Muscle layer of duodenum (tissue), 2 donors: Measurements from ENCODE around the gene ADIPOR1.
"Not testable (repeated sequence)": the region's sequence is repeated elsewhere in the genome, so short reads cannot be mapped to it uniquely, and the experiment has no call there.

Experiments used
- H3K27ac ChIP-seq: one replicate; pipeline ENCODE4 v1.7.0; 2013; ENCODE audit warnings: mild to moderate bottlenecking, low read length
- H3K27me3 ChIP-seq: one replicate; pipeline ENCODE4 v1.7.0; 2013; ENCODE audit warnings: low read depth, mild to moderate bottlenecking, control low read depth, low read length
- H3K36me3 ChIP-seq, 2 donors: one replicate each; pipeline ENCODE4 v1.7.0; 2013; ENCODE audit warnings: low read length in 2 of 2, control low read depth in 1 of 2, mild to moderate bottlenecking in 1 of 2; ENCODE audit not compliant: insufficient read depth in 2 of 2, control insufficient read depth in 1 of 2
- H3K4me1 ChIP-seq, 2 donors: one replicate each; pipeline ENCODE4 v1.7.0; 2013; ENCODE audit warnings: low read length in 2 of 2, mild to moderate bottlenecking in 2 of 2, control low read depth in 1 of 2, moderate library complexity in 1 of 2; ENCODE audit not compliant: insufficient read depth in 2 of 2, control insufficient read depth in 1 of 2
- H3K4me3 ChIP-seq, 2 donors: one replicate each; pipeline ENCODE4 v1.7.0; 2013; ENCODE audit warnings: low read length in 2 of 2, low read depth in 1 of 2, mild to moderate bottlenecking in 1 of 2
- H3K9me3 ChIP-seq, 2 donors: one replicate each; pipeline ENCODE4 v1.7.0; 2013; ENCODE audit warnings: low read length in 2 of 2, control low read depth in 1 of 2, mild to moderate bottlenecking in 1 of 2; ENCODE audit not compliant: control insufficient read depth in 1 of 2
- donor health status: healthy.

ADIPOR1 gene

DNA sequence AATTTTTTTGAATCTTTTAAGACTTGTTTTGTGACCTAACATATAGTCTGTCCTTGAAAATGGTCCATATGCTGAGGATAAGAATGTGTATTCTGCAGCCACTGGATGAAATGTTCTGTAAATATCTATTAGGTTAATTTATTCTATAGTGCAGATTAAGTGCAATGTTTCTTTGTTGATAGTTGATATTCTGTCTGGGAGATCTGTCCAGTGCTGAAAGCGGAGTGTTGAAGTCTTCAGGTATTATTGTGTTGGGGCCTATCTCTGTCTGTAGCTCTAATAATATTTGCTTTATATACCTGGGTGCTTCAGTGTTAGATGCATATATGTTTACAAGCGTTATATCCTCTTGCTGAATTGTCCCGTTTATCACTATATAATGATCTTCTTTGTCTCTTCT lies 23.4 kb downstream of the ADIPOR1 start:
- peaks cover 0 to 3% of the 10 kb centered on the region in 2 donors for H3K9me3 ChIP-seq
- no peaks in the 10 kb centered on the region for H3K27me3 ChIP-seq
- H3K4me1 ChIP-seq: no peaks in the 10 kb centered on the region
- no peak overlapping the region for H3K4me3 ChIP-seq
- no peaks in the 10 kb centered on the region for H3K36me3 ChIP-seq
- H3K27ac ChIP-seq: no peak overlapping the region

DNA sequence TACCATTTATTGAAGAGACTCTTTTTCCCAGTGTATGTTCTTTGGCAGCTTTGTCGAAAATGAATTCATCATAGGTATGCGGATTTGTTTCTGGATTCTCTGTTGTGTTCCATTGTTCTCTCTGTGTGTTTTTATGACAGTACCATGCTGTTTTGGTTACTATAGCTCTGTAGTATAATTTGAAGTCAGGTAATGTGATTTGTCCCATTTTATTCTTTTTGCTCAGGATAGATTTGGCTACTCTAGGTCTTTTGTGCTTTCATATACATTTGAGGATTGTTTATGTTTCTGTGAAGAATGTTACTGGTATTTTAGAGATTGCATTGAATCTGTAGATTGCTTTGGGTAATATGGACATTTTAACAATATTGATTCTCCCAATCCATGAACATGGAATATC lies 25.6 kb downstream of the ADIPOR1 start:
- no peak overlapping the region for H3K27ac ChIP-seq
- no peaks in the 10 kb centered on the region for H3K36me3 ChIP-seq
- H3K4me3 ChIP-seq: no peak overlapping the region
- H3K4me1 ChIP-seq: no peaks in the 10 kb centered on the region
- peaks cover 0 to 3% of the 10 kb centered on the region in 2 donors for H3K9me3 ChIP-seq
- no peaks in the 10 kb centered on the region for H3K27me3 ChIP-seq

DNA sequence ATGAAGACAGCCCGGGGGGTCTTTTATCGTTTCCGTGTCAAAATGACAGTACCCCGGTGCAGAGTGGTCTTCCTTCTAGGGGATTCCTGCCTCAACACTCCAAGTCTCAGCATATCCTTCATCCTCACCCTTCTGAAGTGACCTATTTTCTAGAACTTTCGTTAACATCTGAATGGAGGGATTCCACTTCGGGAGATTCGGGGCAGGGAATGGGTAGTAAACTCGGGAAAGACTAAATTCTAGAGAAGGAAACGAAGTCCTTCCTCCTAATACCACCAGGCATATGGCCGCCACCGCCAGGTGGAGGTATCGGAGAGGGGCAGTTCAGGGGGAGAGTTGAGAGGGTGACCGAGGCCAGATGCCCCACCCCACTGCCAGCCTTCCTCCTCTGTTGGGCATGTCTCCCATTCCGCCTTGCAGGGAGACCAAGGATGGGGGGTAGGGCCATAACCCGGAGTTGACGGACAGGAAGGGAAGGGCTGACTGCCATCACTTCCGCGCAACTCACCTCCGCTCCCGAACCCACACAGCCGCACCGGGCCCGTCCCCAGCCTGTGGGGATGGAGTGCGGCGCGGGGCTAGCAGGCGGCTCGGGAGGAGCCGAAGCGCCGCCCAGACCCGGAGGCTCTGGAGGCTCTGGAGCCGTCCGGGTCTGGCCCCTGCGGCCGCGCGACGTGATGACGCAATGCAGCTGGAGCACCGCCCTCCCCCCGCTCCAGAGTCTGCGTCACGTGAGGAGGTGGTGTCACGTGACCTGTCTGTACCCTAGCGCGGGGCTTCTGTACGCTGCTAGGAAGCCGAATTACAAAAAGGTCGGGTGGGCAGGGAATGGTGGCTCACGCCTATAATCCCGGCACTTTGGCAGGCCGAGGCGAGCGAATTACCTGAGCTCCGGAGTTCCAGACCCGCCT lies 31.3 kb downstream of the ADIPOR1 start, which contains the start of gene KLHL12:
TSS of gene KLHL12 (minus strand) at position 654 of the 911 bp plus-strand sequence. CDS start 2,072 bp downstream, outside the sequence.
- peaks cover 4 to 7% of the 10 kb centered on the region in 2 donors for H3K4me1 ChIP-seq
- no peaks in the 10 kb centered on the region for H3K9me3 ChIP-seq
- H3K27ac ChIP-seq: peak within 1 kb of the TSS; percentile 90
- H3K4me3 ChIP-seq: peak within 1 kb of the TSS; percentile 92 to 95
- peaks cover 3 to 6% of the 10 kb centered on the region in 2 donors for H3K36me3 ChIP-seq
- no peaks in the 10 kb centered on the region for H3K27me3 ChIP-seq

DNA sequence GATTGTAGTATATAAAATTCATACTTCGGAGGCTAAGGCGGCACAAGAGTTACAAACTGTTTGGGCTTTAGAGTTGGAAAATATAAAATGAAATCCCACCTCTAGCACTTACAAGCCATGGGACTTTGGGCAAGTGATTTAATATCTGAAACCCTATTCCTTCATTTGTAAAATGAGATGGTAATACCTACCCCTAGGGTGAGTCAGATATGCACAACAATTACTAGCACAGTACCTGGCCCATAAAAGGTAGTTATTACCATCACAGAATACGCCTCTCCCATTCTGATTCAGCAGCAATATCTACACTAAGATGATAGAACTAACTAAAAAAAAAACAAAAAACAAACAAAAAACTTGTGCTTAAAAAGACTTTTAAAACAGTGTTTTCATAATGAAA lies 34.6 kb downstream of the ADIPOR1 start:
- H3K36me3 ChIP-seq: peaks cover 14 to 16% of the 10 kb centered on the region in 2 donors
- peaks cover 4 to 7% of the 10 kb centered on the region in 2 donors for H3K4me1 ChIP-seq
- H3K9me3 ChIP-seq: no peaks in the 10 kb centered on the region
- H3K4me3 ChIP-seq: no peak overlapping the region
- no peak overlapping the region for H3K27ac ChIP-seq
- no peaks in the 10 kb centered on the region for H3K27me3 ChIP-seq

DNA sequence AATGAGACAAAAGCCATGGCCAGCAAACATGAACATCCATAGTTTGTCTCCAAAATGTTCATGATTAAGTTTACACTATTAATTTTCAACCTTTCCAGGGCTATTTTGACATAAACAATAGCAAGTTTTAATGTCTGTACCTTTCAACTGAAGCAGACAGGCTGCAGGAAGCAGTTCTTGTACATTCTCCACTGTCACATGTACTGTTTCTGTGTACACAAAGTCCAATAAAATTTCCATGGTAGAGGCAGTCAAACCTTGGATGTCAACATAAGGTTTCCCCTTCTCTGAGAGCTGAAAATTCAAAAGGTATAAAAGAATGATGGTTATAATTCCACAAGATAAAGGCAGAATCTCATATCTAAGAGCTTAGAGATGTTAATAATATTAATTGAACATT lies 38.5 kb downstream of the ADIPOR1 start:
- Histone ChIP-seq H3K4me3 (no peak overlapping the region), H3K9me3 (no peaks in the 10 kb centered on the region), H3K4me1 (peaks cover 0 to 7% of the 10 kb centered on the region in 2 donors), H3K27me3 (no peaks in the 10 kb centered on the region), H3K36me3 (peaks cover 38 to 55% of the 10 kb centered on the region in 2 donors), H3K27ac (no peak overlapping the region)

DNA sequence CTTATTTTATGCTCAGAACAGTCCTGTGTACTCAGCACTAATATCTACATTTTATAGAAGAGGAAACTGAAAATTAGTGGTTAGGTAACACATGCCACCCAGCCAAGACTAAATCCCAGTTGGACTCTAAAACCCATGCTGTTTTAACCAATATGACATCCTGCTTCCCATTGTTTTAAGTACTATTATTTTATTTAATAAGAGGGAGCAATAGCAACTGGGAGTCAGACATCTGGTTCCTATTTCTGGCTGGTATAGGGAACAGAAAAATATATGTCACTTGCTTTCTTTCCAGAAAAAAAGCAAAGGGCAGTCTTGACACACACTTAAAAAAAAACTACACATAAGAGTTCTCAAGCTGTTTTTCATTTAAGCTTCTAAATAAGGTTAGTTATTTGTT lies 43.0 kb downstream of the ADIPOR1 start:
- Histone ChIP-seq H3K27ac (no peak overlapping the region), H3K4me3 (no peak overlapping the region), H3K36me3 (peaks cover 61 to 89% of the 10 kb centered on the region in 2 donors), H3K27me3 (no peaks in the 10 kb centered on the region), H3K4me1 (no peaks in the 10 kb centered on the region), H3K9me3 (no peaks in the 10 kb centered on the region)

DNA sequence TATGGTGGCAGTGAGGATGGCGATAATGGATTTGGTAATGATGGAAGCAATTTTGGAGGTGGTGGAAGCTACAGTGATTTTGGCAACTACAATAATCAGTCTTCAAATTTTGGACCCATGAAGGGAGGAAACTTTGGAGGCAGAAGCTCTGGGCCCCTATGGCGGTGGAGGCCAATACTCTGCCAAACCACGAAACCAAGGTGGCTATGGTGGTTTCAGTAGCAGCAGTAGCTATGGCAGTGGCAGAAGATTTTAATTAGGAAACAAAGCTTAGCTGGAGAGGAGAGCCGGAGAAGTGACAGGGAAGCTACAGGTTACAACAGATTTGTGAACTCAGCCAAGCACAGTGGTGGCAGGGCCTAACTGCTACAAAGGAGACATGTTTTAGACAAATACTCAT lies 45.6 kb downstream of the ADIPOR1 start:
- H3K4me1 ChIP-seq, H3K9me3 ChIP-seq, H3K27ac ChIP-seq, H3K4me3 ChIP-seq, H3K27me3 ChIP-seq: not testable (repeated sequence)
- peaks cover 62 to 95% of the 10 kb centered on the region in 2 donors for H3K36me3 ChIP-seq

DNA sequence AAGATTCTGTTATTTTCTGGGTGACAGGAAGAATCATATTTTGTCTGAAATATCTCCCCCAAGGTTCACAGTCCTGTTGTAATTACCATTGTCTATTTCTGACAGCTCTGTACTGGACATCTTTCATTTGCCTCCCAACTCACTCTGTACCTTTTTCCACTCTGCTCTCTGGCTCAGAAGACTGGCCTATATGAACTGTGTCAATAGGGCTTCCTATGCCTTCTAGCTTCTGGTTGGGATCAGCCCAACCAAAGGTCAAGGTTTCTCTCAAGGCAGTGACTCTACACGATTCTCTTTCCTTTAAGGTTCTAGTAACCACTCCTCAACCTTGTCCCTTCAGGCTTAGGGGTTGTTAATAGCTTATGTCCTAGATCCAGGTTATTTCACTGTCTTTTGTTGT lies 48.6 kb downstream of the ADIPOR1 start:
- no peaks in the 10 kb centered on the region for H3K4me1 ChIP-seq
- H3K27me3 ChIP-seq: no peaks in the 10 kb centered on the region
- H3K36me3 ChIP-seq: peaks cover 59 to 66% of the 10 kb centered on the region in 2 donors
- no peaks in the 10 kb centered on the region for H3K9me3 ChIP-seq
- H3K27ac ChIP-seq: no peak overlapping the region
- no peak overlapping the region for H3K4me3 ChIP-seq

DNA sequence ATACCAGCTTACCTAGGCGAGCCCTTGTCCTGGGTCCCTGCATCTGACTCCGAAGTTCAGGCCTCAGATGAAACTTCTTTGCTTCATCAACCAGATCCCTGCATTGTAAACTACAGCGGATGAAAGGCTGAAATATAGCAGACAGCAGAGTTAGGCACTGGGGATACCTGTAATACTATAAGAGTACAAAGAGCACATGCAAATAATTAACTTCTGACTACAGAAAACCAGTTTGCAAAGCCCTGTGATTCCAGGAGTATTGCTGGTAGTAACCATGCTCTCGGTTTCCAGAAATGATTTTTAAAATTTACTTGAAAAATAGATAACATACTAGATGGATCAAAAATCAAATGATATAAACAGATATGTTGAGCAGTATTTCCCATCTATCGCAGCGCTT lies 49.1 kb downstream of the ADIPOR1 start:
- Histone ChIP-seq H3K27me3 (no peaks in the 10 kb centered on the region), H3K36me3 (peaks cover 58 to 61% of the 10 kb centered on the region in 2 donors), H3K27ac (no peak overlapping the region), H3K9me3 (no peaks in the 10 kb centered on the region), H3K4me3 (no peak overlapping the region), H3K4me1 (no peaks in the 10 kb centered on the region)

DNA sequence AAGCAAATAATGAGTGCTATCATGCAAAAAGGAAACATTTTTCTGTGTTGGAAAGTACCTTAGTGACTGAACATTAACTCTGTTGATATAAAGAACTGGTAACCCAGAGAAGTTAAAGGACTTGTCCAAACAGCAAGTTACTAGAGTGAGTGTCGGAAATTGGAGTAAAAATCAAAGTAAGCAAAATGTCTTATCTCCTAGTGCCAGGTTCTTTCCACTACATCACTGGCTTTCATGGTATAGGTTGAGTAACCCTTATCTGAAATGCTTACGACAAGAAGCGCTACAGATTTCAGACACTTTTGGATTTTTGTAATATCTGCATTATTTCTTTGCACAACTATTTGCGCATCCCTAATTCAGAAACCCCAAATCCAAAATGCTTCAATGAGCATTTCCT lies 52.8 kb downstream of the ADIPOR1 start:
- no peaks in the 10 kb centered on the region for H3K27me3 ChIP-seq
- H3K4me1 ChIP-seq: no peaks in the 10 kb centered on the region
- no peaks in the 10 kb centered on the region for H3K9me3 ChIP-seq
- H3K4me3 ChIP-seq: no peak overlapping the region
- no peak overlapping the region for H3K27ac ChIP-seq
- H3K36me3 ChIP-seq: peaks cover 39 to 42% of the 10 kb centered on the region in 2 donors

DNA sequence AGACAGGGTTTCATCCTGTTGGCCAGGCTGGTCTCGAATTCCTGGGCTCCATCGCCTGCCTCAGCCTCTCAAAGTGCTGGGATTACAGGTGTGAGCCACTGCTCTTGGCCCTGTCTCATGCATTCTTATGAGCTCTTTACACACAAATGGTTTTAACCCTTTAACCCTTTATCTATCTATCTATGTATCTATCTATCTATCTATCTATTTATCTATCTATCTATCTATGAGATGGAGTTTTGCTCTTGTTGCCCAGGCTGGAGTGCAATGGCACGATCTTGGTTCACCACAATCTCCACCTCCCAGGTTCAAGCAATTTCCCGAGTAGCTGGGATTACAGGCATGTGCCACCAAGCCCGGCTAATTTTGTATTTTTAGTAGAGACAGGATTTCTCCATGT lies 54.3 kb downstream of the ADIPOR1 start:
- H3K9me3 ChIP-seq, H3K4me3 ChIP-seq, H3K4me1 ChIP-seq, H3K27ac ChIP-seq, H3K27me3 ChIP-seq: not testable (repeated sequence)
- peaks cover 30 to 32% of the 10 kb centered on the region in 2 donors for H3K36me3 ChIP-seq
